OCI-LY1 (cell line): ENCODE measurements around the gene CATSPERB.

Source experiments
- EZH2 ChIP-seq: fragments of 200-600 bp; sonication (generic), shearing (Covaris generic); IDR thresholded peaks from 2 replicates; pipeline ENCODE4 v1.8.0; 2017; ENCODE audit warnings: borderline replicate concordance, mixed run types, mild to moderate bottlenecking, antibody characterized with exemption, low read length, moderate library complexity, mixed read lengths
- TF ChIP-seq, protein P1 (sequence below): fragments of 200-600 bp; sonication (generic), shearing (Covaris generic); IDR thresholded peaks from 2 replicates; pipeline ENCODE4 v1.5.1; 2017; ENCODE audit warnings: mild to moderate bottlenecking, antibody characterized with exemption, low read length, moderate library complexity, mixed read lengths

- TF ChIP-seq, protein P1, sequence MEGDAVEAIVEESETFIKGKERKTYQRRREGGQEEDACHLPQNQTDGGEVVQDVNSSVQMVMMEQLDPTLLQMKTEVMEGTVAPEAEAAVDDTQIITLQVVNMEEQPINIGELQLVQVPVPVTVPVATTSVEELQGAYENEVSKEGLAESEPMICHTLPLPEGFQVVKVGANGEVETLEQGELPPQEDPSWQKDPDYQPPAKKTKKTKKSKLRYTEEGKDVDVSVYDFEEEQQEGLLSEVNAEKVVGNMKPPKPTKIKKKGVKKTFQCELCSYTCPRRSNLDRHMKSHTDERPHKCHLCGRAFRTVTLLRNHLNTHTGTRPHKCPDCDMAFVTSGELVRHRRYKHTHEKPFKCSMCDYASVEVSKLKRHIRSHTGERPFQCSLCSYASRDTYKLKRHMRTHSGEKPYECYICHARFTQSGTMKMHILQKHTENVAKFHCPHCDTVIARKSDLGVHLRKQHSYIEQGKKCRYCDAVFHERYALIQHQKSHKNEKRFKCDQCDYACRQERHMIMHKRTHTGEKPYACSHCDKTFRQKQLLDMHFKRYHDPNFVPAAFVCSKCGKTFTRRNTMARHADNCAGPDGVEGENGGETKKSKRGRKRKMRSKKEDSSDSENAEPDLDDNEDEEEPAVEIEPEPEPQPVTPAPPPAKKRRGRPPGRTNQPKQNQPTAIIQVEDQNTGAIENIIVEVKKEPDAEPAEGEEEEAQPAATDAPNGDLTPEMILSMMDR: no peak
- no peak for TF ChIP-seq EZH2
These were observed 553 bp upstream of the CATSPERB start for GRCh38 chr14:91732439-91732838.
